Fibroblast of lung (primary cell): Measurements from ENCODE around the gene TBC1D30. TPM values are rescaled to one million over a fixed set of nuclear protein-coding genes. Genes with fewer than 3 reads are reported as not detected.

Source experiments
- DNase-seq, 2 donors: peaks; one replicate each; pipeline versions ENCODE4 v3.0.0 to v3.0.0-alpha.2; 2010; ENCODE audit warnings: low read depth in 2 of 2
- H2AFZ ChIP-seq: 2 replicates; pipeline ENCODE4 v1.5.1; 2012; ENCODE audit warnings: low read length, control low read depth, inconsistent platforms
- H3K27ac ChIP-seq: 2 replicates; pipeline ENCODE4 v1.5.1; 2011; ENCODE audit warnings: low read length, control low read depth; ENCODE audit not compliant: insufficient read depth
- H3K27me3 ChIP-seq: 2 replicates; pipeline ENCODE4 v1.5.1; 2011; ENCODE audit warnings: mild to moderate bottlenecking, low read length; ENCODE audit not compliant: control insufficient read depth, insufficient read depth
- H3K36me3 ChIP-seq: 2 replicates; pipeline ENCODE4 v1.5.1; 2011; ENCODE audit warnings: low read length; ENCODE audit not compliant: control insufficient read depth, insufficient read depth
- H3K4me1 ChIP-seq: 2 replicates; pipeline ENCODE4 v1.5.1; 2011; ENCODE audit warnings: low read length; ENCODE audit not compliant: control insufficient read depth, insufficient read depth; ENCODE audit errors: extremely low read depth
- H3K4me2 ChIP-seq: 2 replicates; pipeline ENCODE4 v1.5.1; 2011; ENCODE audit warnings: low read length, control low read depth; ENCODE audit not compliant: insufficient read depth; ENCODE audit errors: extremely low read depth
- H3K4me3 ChIP-seq, 4 experiments: fragments of 200-600 bp in 1 of 4; sonication (generic) in 1 of 4; replicated peaks in 1 of 4; 2 replicates each; pipeline ENCODE4 v1.5.1; 2011 to 2016; ENCODE audit warnings: low read length in 4 of 4, low read depth in 3 of 4, mild to moderate bottlenecking in 3 of 4, control low read depth in 2 of 4, inconsistent platforms in 1 of 4, mixed read lengths in 1 of 4; ENCODE audit not compliant: insufficient read depth in 1 of 4; ENCODE audit errors: control extremely low read depth in 1 of 4
- H3K79me2 ChIP-seq: 2 replicates; pipeline ENCODE4 v1.5.1; 2012; ENCODE audit warnings: mild to moderate bottlenecking, low read length, inconsistent platforms; ENCODE audit not compliant: control insufficient read depth, insufficient read depth
- H3K9ac ChIP-seq: 2 replicates; pipeline ENCODE4 v1.5.1; 2011; ENCODE audit warnings: mild to moderate bottlenecking, low read length, control low read depth; ENCODE audit not compliant: insufficient read depth
- H3K9me3 ChIP-seq: 2 replicates; pipeline ENCODE4 v1.5.1; 2012; ENCODE audit warnings: low read depth, low read length; ENCODE audit not compliant: control insufficient read depth, insufficient read depth
- H4K20me1 ChIP-seq: 2 replicates; pipeline ENCODE4 v1.5.1; 2011; ENCODE audit warnings: low read length; ENCODE audit not compliant: control insufficient read depth, insufficient read depth; ENCODE audit errors: extremely low read depth
- CTCF ChIP-seq, 2 donors: IDR thresholded peaks in 1 of 2; conservative IDR thresholded peaks in 1 of 2; 1 replicate in 1 of 2; 2 replicates in 1 of 2; pipeline ENCODE4 v1.5.1; 2011 to 2012; ENCODE audit warnings: low read length in 2 of 2, control low read depth in 1 of 2, inconsistent platforms in 1 of 2, low read depth in 1 of 2, mild to moderate bottlenecking in 1 of 2
- EZH2 ChIP-seq: IDR thresholded peaks from 2 replicates; pipeline ENCODE4 v1.5.1; 2012; ENCODE audit warnings: low read length, control low read depth, mild to moderate bottlenecking; ENCODE audit errors: missing control alignments
- polyA plus RNA-seq, 2 donors: library from polyadenylated mRNA; depleted of rRNA in 1 of 2; stranded (reverse) in 1 of 2; unstranded in 1 of 2; fragments of >200 nt; gene quantifications; 2 replicates each; pipeline ENCODE4 v1.2.1, GENCODE V29; 2011 to 2012; ENCODE audit warnings: missing spikeins in 1 of 2
- total RNA-seq: library from RNA; depleted of rRNA; stranded (reverse); fragments of >200 nt; gene quantifications from 2 replicates; pipeline ENCODE4 v1.2.1, GENCODE V29; 2014

TBC1D30 gene
- total and polyA plus RNA-seq, 2 donors (not counting 1 experiment from before 2014, with no cell fraction given), result 0.24 to 0.66 TPM

- Histone ChIP-seq H3K9ac (no peak overlapping the region), H3K27ac (no peak overlapping the region), H3K36me3 (no peaks in the 10 kb centered on the region), H3K4me2 (no peak overlapping the region), H2AFZ (no peak overlapping the region), H3K4me3 (no peak overlapping the region), H3K27me3 (no peaks in the 10 kb centered on the region), H3K4me1 (no peaks in the 10 kb centered on the region), H4K20me1 (no peaks in the 10 kb centered on the region), H3K9me3 (no peaks in the 10 kb centered on the region), H3K79me2 (no peaks in the 10 kb centered on the region)
- no peak for DNase-seq
- TF ChIP-seq CTCF (conservative IDR thresholded peaks at IDR 0.05 in 1 of 2, IDR thresholded peaks at IDR 0.05 in 1 of 2; ENCODE audit: low read depth in 1 of 2, low read length in 2 of 2) (no peak), EZH2 (no peak)
Measured at GRCh38 chr12:64918801-64919200, 94.4 kb downstream of the TBC1D30 start.

- no peak for DNase-seq
- Histone ChIP-seq H3K9me3 (no peaks in the 10 kb centered on the region), H3K4me2 (no peak overlapping the region), H3K27ac (no peak overlapping the region), H4K20me1 (no peaks in the 10 kb centered on the region), H3K4me3 (no peak overlapping the region), H3K79me2 (no peaks in the 10 kb centered on the region), H2AFZ (no peak overlapping the region), H3K36me3 (no peaks in the 10 kb centered on the region), H3K4me1 (no peaks in the 10 kb centered on the region), H3K27me3 (no peaks in the 10 kb centered on the region), H3K9ac (no peak overlapping the region)
- TF ChIP-seq CTCF (conservative IDR thresholded peaks at IDR 0.05 in 1 of 2, IDR thresholded peaks at IDR 0.05 in 1 of 2; ENCODE audit: low read depth in 1 of 2, low read length in 2 of 2), result no peak
Measured at GRCh38 chr12:64922853-64923252, 98.4 kb downstream of the TBC1D30 start.

- no peaks in the 10 kb centered on the region for H3K4me1 ChIP-seq
- H3K27me3 ChIP-seq, result no peaks in the 10 kb centered on the region
- no peak overlapping the region for H2AFZ ChIP-seq
- no peak for TF ChIP-seq EZH2
- no peak for TF ChIP-seq CTCF (conservative IDR thresholded peaks at IDR 0.05 in 1 of 2, IDR thresholded peaks at IDR 0.05 in 1 of 2; ENCODE audit: low read depth in 1 of 2, low read length in 2 of 2)
- H3K36me3 ChIP-seq, result no peaks in the 10 kb centered on the region
- no peaks in the 10 kb centered on the region for H3K9me3 ChIP-seq
- H3K4me2 ChIP-seq, result no peak overlapping the region
- no peak for DNase-seq
- H4K20me1 ChIP-seq, result no peaks in the 10 kb centered on the region
- no peaks in the 10 kb centered on the region for H3K79me2 ChIP-seq
- H3K27ac ChIP-seq, result no peak overlapping the region
- H3K4me3 ChIP-seq, result no peak overlapping the region
- H3K9ac ChIP-seq, result no peak overlapping the region
Measured at GRCh38 chr12:64923536-64923935, 99.1 kb downstream of the TBC1D30 start.

Other genes with a start within 250 kb of the TBC1D30 start
- 37.7 and 40.3 TPM in 2 replicates for gene RASSF3, start 214.2 kb upstream of the TBC1D30 start, total RNA-seq
- 36.3 and 45.9 TPM in 2 replicates for gene RASSF3, start 214.2 kb upstream of the TBC1D30 start, polyA plus RNA-seq
- 169 and 249 TPM in 2 replicates for gene GNS, start 65.2 kb upstream of the TBC1D30 start, total RNA-seq
- 165 and 219 TPM in 2 replicates for gene GNS, start 65.2 kb upstream of the TBC1D30 start, polyA plus RNA-seq